Adrenal gland (tissue), 5 donors: ENCODE results near the gene IRF2BP2.

Source experiments
- POLR2A ChIP-seq, 2 donors: fragments of 450-650 bp; IDR thresholded peaks; one replicate each; pipeline ENCODE4 v1.6.1; 2017; ENCODE audit warnings: antibody characterized with exemption in 2 of 2, mild to moderate bottlenecking in 2 of 2, moderate library complexity in 1 of 2
- TF ChIP-seq, protein P1 (sequence below), 6 experiments: fragments of 450-650 bp in 4 of 6; fragments of 200-600 bp in 2 of 6; sonication (generic) in 1 of 6; IDR thresholded peaks; 1 replicate in 5 of 6; 2 replicates in 1 of 6; pipeline versions ENCODE4 v1.5.1 to v1.8.0; 2016 to 2021; ENCODE audit warnings: antibody characterized with exemption in 6 of 6, mild to moderate bottlenecking in 2 of 6, moderate library complexity in 1 of 6
- donor health status: DM: no; HTN: no; CAD: no.

DNA sequence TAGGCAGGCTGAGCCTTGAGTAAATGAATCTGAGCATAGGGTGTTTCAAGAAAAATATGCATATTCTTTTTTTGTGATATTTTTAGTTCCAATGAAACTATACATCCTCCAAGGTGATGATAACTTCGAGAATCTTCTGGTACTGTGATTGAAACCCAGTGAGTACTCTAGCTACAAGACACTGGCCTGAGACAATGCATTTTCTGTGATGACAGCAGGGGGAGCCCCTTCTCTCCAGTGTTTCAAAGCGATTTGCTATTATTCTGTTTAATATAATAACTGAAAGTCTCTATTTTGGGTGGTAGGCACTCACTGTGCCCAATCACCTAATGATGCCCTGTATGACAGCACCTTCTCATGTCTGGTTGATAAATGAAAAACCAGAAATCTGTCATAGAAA is 12.1 kb downstream of the IRF2BP2 start:
- TF ChIP-seq POLR2A (IDR thresholded peaks at IDR 0.05), result no peak
- TF ChIP-seq, protein P1, sequence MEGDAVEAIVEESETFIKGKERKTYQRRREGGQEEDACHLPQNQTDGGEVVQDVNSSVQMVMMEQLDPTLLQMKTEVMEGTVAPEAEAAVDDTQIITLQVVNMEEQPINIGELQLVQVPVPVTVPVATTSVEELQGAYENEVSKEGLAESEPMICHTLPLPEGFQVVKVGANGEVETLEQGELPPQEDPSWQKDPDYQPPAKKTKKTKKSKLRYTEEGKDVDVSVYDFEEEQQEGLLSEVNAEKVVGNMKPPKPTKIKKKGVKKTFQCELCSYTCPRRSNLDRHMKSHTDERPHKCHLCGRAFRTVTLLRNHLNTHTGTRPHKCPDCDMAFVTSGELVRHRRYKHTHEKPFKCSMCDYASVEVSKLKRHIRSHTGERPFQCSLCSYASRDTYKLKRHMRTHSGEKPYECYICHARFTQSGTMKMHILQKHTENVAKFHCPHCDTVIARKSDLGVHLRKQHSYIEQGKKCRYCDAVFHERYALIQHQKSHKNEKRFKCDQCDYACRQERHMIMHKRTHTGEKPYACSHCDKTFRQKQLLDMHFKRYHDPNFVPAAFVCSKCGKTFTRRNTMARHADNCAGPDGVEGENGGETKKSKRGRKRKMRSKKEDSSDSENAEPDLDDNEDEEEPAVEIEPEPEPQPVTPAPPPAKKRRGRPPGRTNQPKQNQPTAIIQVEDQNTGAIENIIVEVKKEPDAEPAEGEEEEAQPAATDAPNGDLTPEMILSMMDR (IDR thresholded peaks at IDR 0.05), result peak; percentile 23 to 62 (median 45)
